ENCODE measurements around the gene ZBED1. TPM values are rescaled to one million over a fixed set of nuclear protein-coding genes. Genes with fewer than 3 reads are reported as not detected.
"Not testable (repeated sequence)": the region's sequence is repeated elsewhere in the genome, so short reads cannot be mapped to it uniquely, and the experiment has no call there.

Gene ZBED1
- total and polyA plus RNA-seq, 4 donors = 13.5 to 36.7 (median 32.0) TPM

DNA sequence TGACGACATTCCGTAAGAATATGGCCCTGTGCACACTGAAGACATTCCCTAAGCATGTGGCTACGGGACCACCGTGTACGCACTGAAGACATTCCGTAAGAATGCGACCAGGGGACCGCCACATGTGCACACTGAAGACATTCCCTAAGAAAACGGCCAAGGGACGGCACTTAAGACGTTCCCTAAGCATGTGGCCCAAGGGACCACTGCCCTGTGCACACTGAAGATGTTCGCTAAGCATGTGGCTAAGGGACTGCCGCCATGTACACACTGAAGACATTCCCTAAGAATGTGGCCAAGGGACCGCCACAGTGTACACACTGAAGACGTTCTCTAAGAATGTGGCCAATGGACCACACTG is 21.4 kb downstream of the ZBED1 start:
- H3K4me1 ChIP-seq (ENCODE audit: control insufficient read depth in 5 of 5, insufficient read depth in 5 of 5, low read length in 5 of 5) = peaks cover 0 to 12% (median 5%) of the 10 kb centered on the region in 5 donors
- no peak for TF ChIP-seq CTCF (IDR thresholded peaks at IDR 0.05; ENCODE audit: control extremely low read depth, extremely low read depth)
- H3K27ac ChIP-seq (ENCODE audit: low read depth in 1 of 2, low read length in 1 of 2) = no peak overlapping the region
- 98% methylated on average over 15 of the region's 15 CpGs for WGBS, 2 donors
- H3K36me3 ChIP-seq (ENCODE audit: control insufficient read depth in 4 of 4, insufficient read depth in 4 of 4, low read length in 4 of 4) = peaks cover 0 to 6% (median 3%) of the 10 kb centered on the region in 4 donors
- DNase-seq = no peak
- no peaks in the 10 kb centered on the region for H3K27me3 ChIP-seq (ENCODE audit: control insufficient read depth in 3 of 3, insufficient read depth in 3 of 3, low read length in 2 of 3)
- peaks cover 0 to 3% (median under 1%) of the 10 kb centered on the region in 4 donors for H3K9me3 ChIP-seq (ENCODE audit: control insufficient read depth in 4 of 4, insufficient read depth in 3 of 4, low read length in 3 of 4)
- ATAC-seq (ENCODE audit: insufficient read depth, low FRiP score) = no peak
- no peak overlapping the region for H3K9ac ChIP-seq (ENCODE audit: insufficient read depth in 1 of 2, low read length in 2 of 2)
- H3K4me3 ChIP-seq = no peak overlapping the region

GRCh38 chrX:2478546-2479419 is 22.0 kb downstream of the ZBED1 start:
- peaks cover 0 to 5% (median under 1%) of the 10 kb centered on the region in 5 donors for H3K4me1 ChIP-seq (ENCODE audit: control insufficient read depth in 5 of 5, insufficient read depth in 5 of 5, low read length in 5 of 5)
- H3K27me3 ChIP-seq (ENCODE audit: control insufficient read depth in 3 of 3, insufficient read depth in 3 of 3, low read length in 2 of 3) = no peaks in the 10 kb centered on the region
- H3K9ac ChIP-seq (ENCODE audit: insufficient read depth in 1 of 2, low read length in 2 of 2) = no peak overlapping the region
- WGBS, 2 donors = 92 to 93% methylated on average over 21 of the region's 21 CpGs
- H3K36me3 ChIP-seq (ENCODE audit: control insufficient read depth in 4 of 4, insufficient read depth in 4 of 4, low read length in 4 of 4) = peaks cover 0 to 6% (median 3%) of the 10 kb centered on the region in 4 donors
- no peak for TF ChIP-seq CTCF (IDR thresholded peaks at IDR 0.05; ENCODE audit: control extremely low read depth, extremely low read depth)
- no peak overlapping the region for H3K27ac ChIP-seq (ENCODE audit: low read depth in 1 of 2, low read length in 1 of 2)
- no peak overlapping the region for H3K4me3 ChIP-seq
- no peak for DNase-seq
- peaks cover 0 to 3% (median under 1%) of the 10 kb centered on the region in 4 donors for H3K9me3 ChIP-seq (ENCODE audit: control insufficient read depth in 4 of 4, insufficient read depth in 3 of 4, low read length in 3 of 4)
- no peak for ATAC-seq (ENCODE audit: insufficient read depth, low FRiP score)

DNA sequence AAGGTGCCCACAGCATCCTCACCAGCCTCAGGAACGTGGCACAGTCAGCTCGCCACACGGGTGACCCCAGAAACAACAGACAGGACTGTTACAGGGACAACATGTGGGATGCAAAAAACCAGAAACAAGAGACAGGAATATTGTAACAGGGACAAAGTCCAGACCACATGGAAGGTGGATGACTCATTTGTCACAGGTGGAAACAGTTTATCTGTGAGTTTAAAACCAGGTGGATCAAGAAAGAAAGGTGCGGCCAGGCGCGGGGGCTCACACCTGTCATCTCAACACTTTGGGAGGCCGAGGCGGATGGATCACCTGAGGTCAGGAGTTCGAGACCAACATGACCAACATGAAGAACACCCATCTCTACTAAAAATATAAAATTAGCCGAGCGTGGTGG is 23.5 kb downstream of the ZBED1 start:
- H3K9ac ChIP-seq (ENCODE audit: insufficient read depth in 1 of 2, low read length in 2 of 2); H3K4me3 ChIP-seq; H3K36me3 ChIP-seq (ENCODE audit: control insufficient read depth in 4 of 4, insufficient read depth in 4 of 4, low read length in 4 of 4); H3K4me1 ChIP-seq (ENCODE audit: control insufficient read depth in 5 of 5, insufficient read depth in 5 of 5, low read length in 5 of 5); H3K9me3 ChIP-seq (ENCODE audit: control insufficient read depth in 4 of 4, insufficient read depth in 3 of 4, low read length in 3 of 4); H3K27me3 ChIP-seq (ENCODE audit: control insufficient read depth in 3 of 3, insufficient read depth in 3 of 3, low read length in 2 of 3); DNase-seq; H3K27ac ChIP-seq (ENCODE audit: low read depth in 1 of 2, low read length in 1 of 2); ATAC-seq (ENCODE audit: insufficient read depth, low FRiP score): not testable (repeated sequence)
- WGBS, 2 donors = 97% methylated on average over 11 of the region's 11 CpGs

DNA sequence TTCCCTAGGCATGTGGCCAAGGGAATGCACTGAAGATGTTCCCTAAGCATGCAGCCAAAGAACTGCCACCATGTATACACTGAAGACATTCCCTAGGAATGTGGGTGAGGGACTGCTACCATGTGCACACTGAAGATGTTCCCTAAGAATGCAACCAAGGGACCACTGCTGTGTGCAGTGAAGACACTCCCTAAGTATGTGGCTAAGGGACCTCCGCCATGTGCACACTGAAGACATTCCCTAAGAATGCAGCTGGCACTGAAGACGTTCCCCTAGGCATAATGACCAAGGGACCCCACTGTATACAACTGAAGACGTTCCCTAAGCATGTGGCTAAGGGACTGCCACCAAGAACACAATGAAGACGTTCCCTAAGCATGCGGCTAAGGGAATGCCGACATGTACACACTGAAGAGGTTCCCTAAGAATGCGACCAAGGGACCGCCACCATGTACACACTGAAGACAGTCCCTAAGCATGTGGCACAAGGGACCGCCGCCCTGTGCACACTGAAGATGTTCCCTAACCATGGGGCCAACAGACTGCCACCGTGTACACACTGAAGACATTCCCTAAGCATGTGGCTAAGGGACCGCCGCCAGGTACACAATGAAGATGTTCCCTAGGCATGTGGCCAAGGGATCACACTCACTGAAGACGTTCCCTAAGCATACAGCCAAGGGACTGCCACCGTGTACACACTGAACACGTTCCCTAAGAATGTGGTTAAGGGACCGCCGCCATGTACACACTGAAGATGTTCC is 25.6 kb downstream of the ZBED1 start:
- H3K9me3 ChIP-seq (ENCODE audit: control insufficient read depth in 4 of 4, insufficient read depth in 3 of 4, low read length in 3 of 4) = peaks cover 0 to 3% (median under 1%) of the 10 kb centered on the region in 4 donors
- no peak overlapping the region for H3K27ac ChIP-seq (ENCODE audit: low read depth in 1 of 2, low read length in 1 of 2)
- WGBS, 2 donors = 92 to 94% methylated on average over 18 of the region's 18 CpGs
- no peaks in the 10 kb centered on the region for H3K4me1 ChIP-seq (ENCODE audit: control insufficient read depth in 5 of 5, insufficient read depth in 5 of 5, low read length in 5 of 5)
- no peak overlapping the region for H3K9ac ChIP-seq (ENCODE audit: insufficient read depth in 1 of 2, low read length in 2 of 2)
- H3K36me3 ChIP-seq (ENCODE audit: control insufficient read depth in 4 of 4, insufficient read depth in 4 of 4, low read length in 4 of 4) = peaks cover 0 to 6% (median 3%) of the 10 kb centered on the region in 4 donors
- TF ChIP-seq CTCF (IDR thresholded peaks at IDR 0.05; ENCODE audit: control extremely low read depth, extremely low read depth) = no peak
- H3K27me3 ChIP-seq (ENCODE audit: control insufficient read depth in 3 of 3, insufficient read depth in 3 of 3, low read length in 2 of 3) = no peaks in the 10 kb centered on the region
- DNase-seq (no peak), ATAC-seq (ENCODE audit: insufficient read depth, low FRiP score) (no peak)
- no peak overlapping the region for H3K4me3 ChIP-seq

Data from lung (tissue), 12 donors.